ENCODE data around the gene PLA2G2E.

DNA sequence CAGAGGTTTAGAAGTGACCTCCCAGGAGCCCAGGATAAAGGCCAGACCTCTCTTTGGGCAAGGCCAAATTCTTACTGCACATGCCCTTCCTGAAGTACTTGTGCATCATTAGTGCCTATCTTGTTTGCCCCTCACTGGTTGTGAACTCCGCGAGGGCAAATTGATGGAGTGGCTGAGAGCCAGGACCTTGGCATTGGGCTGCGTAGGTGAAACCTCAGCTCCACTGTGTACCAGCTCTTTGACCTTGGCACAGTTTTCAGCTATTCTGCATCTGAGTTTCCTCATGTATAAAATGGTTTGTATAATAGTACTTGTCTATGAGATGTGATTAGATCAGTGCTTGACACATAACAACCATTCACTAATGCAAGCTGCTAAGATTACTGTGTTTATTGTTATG, 29.7 kb downstream of the PLA2G2E start:
- TF ChIP-seq, protein P1, sequence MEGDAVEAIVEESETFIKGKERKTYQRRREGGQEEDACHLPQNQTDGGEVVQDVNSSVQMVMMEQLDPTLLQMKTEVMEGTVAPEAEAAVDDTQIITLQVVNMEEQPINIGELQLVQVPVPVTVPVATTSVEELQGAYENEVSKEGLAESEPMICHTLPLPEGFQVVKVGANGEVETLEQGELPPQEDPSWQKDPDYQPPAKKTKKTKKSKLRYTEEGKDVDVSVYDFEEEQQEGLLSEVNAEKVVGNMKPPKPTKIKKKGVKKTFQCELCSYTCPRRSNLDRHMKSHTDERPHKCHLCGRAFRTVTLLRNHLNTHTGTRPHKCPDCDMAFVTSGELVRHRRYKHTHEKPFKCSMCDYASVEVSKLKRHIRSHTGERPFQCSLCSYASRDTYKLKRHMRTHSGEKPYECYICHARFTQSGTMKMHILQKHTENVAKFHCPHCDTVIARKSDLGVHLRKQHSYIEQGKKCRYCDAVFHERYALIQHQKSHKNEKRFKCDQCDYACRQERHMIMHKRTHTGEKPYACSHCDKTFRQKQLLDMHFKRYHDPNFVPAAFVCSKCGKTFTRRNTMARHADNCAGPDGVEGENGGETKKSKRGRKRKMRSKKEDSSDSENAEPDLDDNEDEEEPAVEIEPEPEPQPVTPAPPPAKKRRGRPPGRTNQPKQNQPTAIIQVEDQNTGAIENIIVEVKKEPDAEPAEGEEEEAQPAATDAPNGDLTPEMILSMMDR (IDR thresholded peaks at IDR 0.05): no peak
- TF ChIP-seq POLR2A (IDR thresholded peaks at IDR 0.05): no peak
- TF ChIP-seq POLR2AphosphoS5 (IDR thresholded peaks at IDR 0.05): no peak
- no peak for TF ChIP-seq EP300 (IDR thresholded peaks at IDR 0.05)

Data from stomach (tissue), 4 donors.